Left renal pelvis (tissue), 4 donors: ENCODE results near the gene EPHB6. TPM values are rescaled to one million over a fixed set of nuclear protein-coding genes. Genes with fewer than 3 reads are reported as not detected.

ENCODE experiments used
- DNase-seq, 4 donors: peaks; one replicate each; pipeline ENCODE4 v3.0.0-alpha.2; 2013; ENCODE audit warnings: low read depth in 4 of 4, low spot score in 3 of 4
- polyA plus RNA-seq, 4 donors: library from polyadenylated mRNA; unstranded; fragments of 120-200 nt; gene quantifications; one replicate each; pipeline ENCODE4 v1.2.1, GENCODE V29; 2013; ENCODE audit not compliant: insufficient read length in 4 of 4

The EPHB6 gene
- polyA plus RNA-seq, 4 donors, result 18.9 to 29.6 (median 20.7) TPM

DNA sequence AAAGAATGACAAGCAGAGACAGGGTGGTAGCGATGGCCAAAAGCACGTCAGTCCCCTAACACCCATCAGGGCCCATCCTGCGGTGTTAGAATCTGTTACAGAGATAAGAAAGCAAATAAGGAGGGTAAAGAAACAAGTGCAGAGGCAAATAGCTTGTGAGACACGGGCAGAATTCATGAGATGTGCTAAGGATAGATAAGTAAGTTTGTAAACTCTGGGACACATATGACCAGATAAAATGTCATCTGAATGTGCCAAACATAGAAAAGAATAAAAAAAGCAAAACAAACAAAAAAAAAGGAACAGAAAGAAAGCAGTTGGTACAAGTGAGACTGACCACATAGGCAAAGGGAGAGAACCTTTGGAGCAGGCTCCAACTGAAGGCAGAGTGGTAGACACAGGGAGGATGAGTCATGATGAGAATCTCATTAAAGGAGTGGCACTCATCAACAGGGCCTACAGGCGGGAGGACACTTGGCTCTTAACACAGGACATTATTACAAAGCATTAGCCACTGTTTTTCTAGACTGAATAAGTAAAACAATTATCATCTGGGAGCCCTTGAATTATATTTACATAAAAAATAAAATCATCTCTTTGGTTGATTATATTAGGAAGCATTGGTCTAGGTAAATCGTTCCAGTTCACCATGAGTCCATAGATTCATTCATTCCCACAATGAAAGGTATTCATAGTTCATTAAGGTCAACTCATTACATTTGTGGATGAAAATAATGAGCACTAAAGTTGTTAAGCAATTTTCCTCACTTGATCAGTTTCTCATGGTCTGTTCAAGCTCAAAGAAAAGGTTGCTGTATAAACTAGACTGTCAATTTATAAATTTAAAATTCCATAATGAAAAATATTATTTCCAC, 21.5 kb upstream of the EPHB6 start:
- no peak for DNase-seq

DNA sequence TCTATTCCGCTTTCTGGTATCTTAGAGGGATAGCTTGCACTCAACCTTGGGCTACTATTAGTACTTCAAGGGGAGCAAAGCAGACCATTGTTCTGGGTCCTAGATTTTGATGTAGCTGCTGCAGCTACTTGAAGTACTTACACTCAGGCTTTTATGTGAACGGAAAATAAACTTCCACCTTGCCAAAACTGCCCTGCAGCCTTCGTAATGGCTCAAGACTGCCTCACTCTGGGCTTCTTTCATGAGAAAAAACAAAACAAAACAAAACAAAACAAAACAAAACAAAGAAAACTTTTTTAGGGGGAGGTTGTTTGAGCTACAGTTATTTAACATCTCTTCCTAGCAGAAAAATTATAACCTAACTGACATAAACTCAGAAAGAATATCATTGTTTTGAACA, 19.4 kb upstream of the EPHB6 start:
- DNase-seq, result no peak

DNA sequence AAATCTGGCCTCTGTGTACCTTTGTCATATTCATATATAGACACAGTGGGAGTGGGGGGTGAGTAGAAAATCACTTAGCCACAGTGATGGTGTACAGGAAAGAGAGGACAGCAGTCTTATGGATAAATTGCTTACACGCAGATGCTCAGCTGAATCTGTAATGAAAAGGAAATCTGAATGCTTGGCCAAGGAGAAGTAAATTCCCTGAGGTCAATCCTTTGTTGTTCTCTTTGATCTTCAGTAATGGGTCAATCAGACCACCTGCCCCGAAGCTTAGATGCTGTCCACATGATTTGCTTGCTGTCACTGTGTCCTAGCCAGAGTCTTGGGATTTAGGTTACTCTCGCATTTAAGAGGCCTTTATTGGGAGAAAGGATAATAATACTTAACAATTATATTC, 18.4 kb upstream of the EPHB6 start:
- no peak for DNase-seq

DNA sequence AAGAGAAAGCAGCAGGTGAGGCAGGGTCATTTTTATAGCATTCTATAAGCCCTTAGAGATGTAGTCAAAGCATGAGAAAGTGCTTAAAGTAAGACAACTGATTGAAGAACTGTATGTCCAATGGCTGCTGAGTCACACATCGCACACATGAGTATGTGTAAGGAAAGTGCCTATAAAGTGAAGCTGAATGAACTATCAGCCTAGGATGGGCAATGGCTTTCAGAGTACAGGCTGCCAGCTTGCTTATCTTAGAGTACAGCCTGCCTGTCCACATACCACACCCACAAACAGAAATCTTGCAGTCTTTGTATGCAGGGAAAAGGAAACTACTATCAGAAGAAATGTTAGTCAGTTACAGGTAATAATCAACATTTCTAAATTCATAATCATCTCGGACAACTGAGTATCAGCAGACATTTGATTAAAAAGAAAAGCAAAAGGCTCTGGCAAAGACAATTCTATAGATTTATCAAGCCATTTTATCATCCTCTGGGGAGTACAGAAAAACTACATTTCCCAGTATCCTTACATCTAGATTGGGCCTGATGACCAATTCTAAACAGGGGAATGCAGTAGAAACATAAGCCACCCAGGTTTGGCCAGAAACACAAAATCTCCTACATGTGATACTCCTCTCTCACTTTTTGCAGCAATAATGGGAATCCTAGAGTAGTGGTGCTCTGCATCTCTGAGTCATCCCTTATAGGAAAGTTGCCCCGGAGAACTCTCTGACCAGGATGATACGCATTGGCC, 16.2 kb upstream of the EPHB6 start:
- no peak for DNase-seq

DNA sequence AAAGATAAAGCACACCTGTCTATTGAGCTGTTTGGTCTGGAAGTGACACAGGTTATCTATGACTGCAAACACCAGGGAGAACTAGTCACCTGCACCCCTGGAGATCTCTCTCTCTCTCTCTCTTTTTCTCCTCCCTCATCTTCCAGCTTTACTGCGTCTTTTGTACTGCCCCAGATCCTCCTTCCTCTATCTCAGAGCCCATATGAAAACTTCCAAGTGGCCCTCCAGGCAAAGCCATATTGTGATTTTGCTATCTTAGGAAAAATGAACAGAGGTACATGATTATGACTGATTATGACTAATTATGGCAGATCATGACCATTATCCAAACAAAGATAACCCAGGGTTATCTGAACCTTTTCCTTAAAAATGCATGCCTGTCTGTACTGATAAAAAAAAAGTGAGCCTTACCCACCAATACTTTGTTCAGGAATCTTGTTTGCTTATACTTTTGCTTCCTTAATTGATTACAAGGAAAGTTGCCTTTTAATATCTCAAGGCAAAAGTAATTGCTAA, 12.6 kb upstream of the EPHB6 start:
- no peak for DNase-seq

DNA sequence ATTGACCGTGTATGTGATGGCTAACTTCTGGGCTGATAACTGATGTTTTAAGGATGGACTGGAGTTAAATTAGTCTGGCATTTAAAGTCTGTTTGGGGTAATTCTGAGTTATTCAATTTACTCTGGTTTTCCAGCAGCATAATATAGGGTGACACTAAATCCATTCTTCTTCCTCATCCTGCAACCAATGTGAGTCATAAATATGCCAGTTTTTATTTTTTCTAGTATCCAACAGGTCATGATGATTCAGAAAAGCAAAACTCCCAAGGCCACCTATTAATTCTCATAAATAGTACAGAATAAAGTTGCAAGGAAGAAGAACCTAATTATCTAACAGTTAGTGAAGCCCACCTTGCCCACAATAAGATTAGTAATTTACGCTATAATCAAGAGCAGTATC, 7.5 kb upstream of the EPHB6 start:
- no peak for DNase-seq

DNA sequence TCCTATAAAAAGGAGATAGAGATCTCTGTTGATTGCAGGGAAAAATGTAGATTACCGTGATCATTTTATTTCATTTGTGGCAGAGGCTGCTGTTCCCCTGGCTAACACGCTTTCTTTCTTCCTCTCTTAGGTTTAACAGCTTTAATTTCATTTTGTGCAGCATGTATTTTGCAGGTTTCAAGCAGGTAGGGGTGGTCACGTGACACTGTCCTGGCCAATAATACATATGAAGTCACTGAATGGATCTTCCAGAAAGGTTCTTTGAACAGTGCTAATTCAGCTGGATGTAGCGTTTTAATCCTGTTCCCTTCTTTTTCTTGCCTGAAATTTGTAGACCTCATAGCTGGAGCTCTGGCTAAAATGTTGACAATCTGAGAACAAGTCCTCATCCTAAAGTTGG, 3.6 kb upstream of the EPHB6 start:
- DNase-seq, result no peak

DNA sequence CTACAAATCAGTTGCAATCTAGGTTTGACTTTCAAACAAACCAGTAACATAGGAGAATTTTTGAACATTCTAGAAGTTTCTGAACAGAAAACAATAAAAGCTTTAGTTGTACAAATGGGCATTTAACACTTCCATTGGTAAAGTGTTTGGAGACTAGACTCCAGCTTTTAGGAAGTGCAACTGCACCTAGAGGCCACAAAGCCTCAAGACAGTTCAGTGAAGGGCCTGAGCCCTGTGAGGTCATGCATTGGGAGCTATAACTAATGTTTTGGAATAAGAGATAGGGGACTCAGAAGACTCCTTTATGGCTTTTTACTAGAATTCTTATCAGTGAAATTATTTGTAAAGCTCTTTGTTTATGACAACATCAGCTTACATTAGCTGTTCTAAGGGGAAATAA, 3.0 kb upstream of the EPHB6 start:
- DNase-seq, result no peak

DNA sequence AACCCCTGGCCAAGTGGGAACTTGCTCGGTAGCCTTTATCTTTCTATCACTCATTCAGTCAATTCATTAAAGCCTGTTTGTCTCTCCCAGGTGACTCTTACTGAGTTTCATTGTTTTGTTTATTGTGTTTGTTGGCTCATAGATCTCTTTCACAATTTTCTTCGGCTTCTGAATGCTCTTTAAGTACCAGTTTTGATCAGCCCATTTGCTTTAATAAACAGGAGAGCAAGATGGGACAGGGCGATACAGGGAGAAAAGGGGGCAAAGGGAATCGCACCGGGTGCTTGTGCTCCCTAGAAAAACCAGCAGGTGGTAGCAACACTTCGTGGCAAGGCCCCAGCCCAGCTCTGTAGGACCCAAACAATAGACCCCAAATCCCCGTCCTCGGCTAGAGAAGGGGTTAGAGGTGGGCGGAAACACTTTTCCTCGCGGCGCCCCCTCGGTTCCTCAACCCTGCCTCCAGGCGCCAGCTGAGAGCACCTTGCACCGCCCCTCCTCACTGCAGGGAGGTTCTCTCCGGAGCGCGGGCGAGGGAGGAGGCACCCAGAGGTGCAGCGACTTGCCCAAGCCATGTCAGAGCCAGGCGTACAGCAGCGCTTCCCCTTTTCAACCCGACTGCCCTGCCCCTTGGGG, 1.0 kb upstream of the EPHB6 start:
- peak; percentile 48 to 58 (median 52) for DNase-seq

DNA sequence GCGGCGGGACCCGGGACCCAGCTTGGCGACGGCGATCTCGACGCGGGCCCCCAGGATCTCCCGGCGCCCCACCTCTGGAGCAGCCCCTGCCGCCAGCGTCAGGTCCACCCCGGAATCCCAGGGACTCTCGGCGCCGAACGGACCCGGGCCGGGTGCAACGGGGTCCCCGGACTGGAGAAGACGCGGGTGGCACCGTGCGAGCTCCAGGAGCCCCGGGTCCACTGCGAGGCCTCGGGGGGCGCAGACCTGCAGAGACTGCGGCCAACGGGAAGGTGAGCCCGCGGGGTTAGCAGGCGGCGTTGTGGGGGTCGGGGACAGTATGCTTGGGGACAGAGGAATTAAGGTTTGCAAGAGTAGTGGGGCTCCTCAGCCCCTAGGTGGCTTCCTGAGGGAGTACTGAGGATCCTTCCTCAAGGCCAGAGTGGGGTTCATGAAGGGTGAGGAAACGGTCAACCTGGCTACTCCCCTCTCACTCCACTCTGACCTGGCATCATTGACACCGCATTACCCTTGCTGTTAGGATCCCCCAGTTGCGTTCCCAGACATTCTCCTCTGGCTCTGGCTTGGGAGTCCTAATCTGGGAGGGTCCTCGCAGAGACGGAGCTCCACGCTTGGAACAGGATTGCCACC, 353 bp downstream of the EPHB6 start:
- DNase-seq, result peak in 1 of 4 donors; percentile 1

DNA sequence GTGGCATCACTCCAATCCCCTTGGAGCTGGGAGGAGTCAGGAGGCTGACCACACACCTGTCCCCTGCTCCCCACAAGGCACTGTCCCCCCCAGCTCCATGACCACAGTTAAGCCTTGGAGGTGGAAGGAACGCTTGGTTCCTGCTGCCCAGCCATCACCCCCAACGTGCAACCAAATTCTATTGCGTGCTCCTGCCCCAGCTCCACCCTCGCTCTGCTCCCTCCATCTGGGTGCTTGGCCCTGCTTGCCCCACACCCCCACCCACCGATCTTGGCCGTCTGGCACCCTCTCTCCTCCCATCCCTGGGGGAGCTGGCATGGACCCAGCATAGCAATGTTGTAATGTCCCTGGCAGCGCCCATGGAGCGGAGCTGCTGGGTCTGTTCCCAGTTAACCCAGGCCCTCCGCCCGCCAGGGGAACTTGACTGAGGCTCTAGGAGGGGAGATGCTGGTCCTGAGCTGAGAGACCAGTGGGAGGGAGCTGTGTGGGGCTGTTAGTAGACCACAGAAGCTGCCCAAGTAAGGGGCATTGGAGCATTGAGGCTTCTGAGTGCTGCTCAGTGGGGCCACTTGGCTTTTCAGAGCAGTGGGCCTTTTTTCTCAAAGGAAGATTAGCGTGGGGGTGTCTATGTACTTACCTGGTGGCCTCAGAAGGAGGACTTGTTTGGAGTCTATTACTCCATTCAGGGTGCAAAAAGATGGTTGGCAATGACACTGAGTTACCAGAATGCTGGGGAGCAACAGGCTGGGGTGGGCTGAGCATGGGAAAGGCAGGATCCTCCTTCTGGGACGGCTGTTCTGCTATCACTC, 1.1 kb downstream of the EPHB6 start:
- DNase-seq, result peak in 1 of 4 donors; percentile 1

DNA sequence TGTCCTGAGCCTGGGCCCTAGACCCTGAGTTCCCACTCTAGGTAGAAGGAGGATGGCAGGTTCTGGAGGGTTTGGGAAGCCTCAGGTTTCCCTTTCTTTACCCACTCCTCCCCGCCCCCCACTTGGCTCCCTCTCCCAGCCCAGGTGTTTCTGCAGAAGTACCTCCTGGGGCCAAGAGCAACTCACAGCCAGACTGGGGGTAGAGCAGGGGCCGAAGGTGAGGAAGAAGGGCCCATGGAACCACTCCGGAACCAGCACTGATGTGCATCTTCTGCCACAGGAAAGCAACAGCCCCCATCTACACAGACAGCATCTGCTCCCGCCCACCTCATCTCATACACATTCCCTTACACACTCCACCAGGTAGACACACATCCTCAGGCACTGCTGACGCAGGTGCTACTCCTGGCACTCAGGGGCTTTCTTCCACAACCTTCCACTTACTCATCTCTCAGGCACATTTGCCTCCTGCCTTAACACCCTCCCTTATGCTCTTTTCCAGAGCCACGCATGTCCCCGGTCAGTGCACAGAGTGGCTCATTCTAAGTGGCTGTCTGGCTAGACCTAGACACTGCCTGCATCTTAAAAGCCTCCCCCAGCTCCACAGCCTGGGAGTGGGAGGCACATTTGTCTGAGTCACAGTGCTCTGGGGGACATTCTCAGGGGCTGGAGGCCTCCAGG, 1.8 kb downstream of the EPHB6 start:
- no peak for DNase-seq

DNA sequence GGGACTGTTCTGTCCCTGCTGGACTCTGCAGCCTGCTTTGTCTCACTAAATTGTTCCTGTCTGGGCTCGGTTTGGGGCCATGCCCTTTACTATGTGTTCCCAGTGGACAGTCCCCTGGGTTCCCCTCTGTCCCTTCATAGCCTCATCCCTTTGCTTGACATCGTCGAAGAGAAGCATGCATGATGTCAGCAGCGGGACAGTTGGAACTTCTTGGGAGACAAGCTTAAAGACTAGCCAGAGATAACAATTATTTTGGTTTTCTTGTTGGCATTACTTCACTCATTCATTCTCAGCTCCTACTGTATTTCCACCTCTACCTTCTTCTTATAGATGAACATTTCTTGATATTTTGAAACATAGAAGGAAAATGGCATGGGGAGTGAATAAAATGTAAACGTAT, 2.7 kb downstream of the EPHB6 start:
- DNase-seq, result no peak

DNA sequence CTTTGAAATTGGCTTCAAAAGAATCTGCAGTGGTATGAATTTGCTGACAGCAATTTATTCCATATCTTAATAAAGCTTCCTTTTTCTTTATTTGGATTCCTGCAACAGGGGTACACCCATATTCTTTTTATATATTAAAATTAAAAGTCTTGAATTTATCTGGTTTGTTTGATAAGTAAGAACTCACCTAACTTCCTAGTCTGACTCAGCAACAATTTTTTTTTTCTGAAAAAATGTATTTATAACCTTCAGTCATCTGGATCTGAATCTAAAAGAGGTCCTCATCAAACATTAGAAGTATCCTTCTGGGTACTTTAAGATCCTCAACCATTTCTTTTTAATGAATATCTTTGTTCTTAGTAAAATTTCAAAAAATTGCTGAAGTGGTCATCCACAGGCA, 4.5 kb downstream of the EPHB6 start:
- DNase-seq, result no peak

DNA sequence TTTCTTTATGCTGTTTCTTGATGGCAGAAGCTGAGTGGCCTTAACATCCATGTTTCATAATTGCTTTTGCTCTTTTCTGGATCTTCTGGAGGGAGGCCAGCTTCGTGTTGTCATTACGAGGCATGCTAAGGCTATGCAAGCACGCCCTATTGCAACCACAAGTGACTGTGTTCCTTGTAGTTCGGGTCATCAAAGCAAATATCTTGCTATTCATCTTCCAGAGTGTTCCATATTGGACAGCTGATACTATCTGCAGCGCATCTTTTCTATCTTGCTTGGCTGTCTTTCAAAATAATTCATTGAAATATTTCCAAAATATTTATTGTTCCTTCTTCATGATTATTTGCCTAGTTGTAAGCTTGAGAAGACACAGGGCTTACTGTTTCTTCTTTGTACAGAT, 5.0 kb downstream of the EPHB6 start:
- DNase-seq, result peak in 1 of 4 donors; percentile 7

DNA sequence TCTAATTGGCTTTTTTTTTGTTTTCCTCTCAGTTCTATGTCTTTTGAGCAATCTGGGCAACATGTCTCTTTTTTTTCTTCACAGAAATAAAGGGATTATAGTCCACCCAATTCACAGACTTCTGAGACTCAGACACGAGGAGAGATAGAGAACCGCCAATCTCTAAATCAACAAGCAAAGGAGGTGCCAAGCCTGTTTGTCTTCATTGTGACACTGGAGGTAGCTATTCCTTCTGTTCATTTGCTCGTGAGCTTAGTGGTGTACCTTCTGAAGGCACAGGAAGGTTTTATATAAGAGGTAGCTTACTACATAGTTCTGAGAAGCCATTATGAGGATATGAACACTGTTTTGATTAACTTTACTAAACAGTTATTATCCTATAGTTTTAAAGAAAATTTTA, 6.1 kb downstream of the EPHB6 start:
- no peak for DNase-seq

DNA sequence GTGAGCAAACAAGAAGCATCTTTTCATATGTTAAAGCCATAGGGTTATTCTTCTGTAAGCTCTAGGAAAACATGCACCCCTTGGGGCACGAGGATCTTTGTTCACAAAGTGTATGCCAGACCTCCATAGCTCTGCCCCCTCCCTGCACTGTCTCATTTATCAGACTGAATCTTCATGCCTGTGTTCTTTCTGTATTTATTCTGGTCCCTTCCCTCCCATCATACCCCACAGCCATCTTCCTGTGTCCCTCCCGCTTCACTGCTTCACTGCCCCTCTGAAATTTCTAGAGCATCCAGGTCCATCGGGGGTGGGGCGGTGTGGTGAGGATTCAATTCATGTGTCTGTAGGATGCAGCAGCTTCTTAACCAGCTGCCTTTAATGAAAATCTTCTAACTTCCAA, 7.5 kb downstream of the EPHB6 start:
- DNase-seq, result no peak

DNA sequence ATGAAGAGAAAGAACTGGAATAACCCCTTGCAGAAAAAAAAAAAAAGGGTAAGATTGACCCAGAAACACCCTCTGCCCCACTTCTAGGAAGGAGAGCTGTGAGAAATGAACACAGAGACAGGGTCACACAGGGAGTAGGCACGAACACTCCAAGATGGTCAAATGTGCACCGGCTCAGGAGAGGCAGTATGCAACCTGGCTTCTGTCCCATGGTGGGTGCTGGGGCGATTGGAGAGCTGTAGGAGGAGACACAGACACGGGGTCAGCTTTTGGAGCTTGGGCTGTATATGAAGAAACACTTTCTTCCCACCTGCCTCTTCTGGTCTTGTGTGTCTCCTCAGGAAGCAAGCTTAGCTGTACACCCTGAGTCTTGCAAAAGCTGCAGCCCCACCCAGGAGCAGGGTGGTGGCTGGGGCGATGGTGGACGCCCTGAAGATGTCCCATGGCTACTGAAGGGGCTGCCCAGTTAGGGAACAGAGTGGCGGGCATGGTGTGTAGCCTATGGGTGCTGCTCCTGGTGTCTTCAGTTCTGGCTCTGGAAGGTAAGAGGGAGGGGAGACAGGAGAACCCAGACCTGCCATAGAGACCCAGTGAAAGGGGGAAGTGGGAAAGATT, 8.0 kb downstream of the EPHB6 start:
- DNase-seq, result no peak
